Activated T-helper 9 cell treated with anti-CD3 and anti-CD28 coated beads, Interleukin-2, amount 50 U/mL, for 16 hours (primary cell): ENCODE data around the gene MAOB.

Source experiments
- DNase-seq: peaks from one replicate; pipeline ENCODE4 v3.0.0-alpha.2; 2020; ENCODE audit warnings: low read depth

MAOB gene

DNA sequence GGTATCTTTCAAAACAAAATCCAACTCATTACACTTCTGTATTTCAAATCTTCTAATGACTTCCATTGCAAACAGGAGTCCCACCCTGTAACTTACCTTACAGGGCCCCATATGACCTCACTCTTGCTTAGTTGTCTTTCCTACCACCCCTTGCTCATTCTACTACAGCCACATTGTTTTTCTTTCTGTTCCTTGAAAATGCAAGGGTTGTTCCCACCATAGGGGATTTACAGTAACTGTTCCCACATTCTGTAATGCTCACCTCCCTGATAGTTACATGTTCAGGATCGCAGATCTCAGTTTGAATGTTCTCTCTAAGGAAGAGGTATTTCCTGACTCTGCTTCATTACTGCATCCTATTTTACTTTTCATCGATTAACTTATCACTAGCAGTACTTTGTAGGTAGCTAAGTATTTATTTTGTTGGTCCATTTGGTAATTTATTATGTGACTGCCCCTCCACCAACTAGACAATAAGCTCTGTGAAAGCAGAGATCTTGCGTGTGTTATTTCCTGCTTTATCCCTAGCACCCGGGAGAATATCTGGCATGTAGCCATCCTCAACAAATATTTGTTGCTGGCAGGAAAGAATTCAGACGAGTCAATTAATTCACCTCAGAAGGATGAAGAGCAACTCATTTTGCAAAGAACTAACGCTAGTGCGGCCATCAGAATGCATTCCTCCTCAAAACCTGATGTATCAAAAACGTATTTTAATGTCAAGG is 21.4 kb downstream of the MAOB start:
- no peak for DNase-seq

DNA sequence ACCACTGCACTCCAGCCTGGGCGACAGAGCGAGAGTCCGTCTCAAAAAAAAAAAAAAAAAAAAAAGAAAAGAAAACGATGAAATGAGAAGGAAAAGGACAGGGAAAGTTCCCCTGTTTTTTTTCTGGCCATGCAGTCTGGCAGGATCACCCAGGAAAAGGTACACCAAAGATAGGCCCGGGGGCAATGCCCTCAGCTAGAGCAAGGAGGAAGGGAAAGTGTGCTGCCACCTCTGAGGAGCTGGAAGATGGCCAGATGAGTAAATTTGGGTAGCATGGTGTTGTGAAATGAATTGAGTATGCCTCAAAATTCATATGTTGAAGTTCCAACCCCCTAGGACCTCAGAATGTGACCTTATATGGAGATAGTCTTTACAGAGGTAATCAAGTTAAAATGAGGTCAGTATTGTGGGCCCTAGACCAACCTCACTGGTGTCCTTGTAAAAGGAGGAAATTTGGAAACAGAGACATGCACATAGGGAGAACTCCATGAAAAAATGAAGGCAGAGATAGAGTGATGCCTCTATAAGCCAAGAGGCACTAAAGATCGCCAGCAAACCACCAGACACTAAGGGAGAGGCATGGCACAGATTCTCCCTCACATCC is 28.9 kb downstream of the MAOB start:
- DNase-seq, result no peak

DNA sequence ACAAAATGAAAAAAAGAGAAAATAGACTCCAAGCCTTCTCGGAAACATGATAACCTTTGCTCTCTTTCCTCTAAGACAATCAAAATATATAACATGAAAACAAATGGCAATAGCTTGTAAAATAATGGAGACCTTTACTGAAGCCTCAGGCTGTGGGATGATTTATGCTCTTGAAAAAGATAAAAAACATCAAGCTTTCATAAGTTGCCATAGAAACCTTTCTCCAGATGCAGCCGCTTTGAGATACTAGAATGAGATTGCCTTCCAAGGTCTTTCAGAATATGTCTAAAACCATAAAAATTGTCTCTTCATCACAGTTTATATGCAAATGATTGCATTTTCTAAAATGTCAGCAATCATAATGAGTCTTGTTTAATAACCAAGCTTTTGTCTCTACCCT is 31.6 kb downstream of the MAOB start:
- DNase-seq, result no peak

DNA sequence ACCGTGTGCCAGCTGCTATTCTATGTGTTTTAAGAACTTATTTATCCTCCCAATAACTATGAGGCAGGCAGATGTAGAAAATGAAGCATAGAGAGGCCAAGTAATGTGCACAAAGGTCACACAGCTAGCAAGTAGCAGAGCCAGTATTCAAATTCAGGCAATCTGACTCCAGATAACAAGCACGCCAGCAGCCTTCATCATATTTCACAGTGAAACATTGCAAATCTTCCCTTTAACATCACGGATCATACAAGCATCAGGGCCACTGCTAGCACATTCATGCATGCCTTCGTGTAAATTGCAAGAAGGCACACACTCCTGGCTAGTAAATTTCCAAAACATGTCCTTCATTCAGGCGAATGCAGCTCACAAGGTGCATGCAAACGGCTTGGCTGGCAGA is 33.1 kb downstream of the MAOB start:
- DNase-seq, result no peak

DNA sequence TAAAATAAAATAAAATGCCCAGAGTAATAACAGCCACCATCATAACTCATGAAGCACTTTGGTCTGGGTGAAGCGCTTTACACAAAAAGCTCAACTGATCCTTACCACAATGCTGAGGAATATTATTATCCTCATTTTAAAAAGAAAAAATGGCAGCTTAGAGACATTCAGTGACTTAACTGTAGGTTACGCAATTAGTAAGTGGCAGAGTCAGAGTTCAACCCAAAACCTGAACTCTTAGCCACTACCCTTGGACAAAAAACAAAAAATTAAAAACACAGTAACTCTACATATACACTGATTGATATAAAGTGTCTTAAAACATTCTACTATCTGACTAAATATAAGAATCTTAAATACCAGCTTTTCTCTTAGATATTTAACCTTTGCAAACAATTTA is 34.9 kb downstream of the MAOB start:
- no peak for DNase-seq

DNA sequence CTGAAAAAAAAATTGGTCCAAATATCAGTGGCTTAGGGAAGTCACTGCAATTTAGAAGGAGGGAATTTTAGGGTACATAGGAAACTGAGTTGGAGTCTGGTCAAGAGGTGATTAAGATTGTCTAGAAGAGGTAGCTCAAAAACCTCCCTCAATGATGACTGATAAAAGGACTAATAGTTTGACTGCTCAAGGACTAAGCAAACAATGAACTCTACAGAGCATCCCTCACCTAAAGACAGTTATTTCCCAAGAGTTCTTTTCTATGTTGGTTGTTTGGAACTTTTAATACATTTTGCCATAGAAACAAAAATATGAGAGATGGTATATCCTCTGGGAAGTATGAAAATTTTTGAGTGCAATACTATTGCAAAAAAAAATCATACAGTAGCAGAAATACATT is 35.7 kb downstream of the MAOB start:
- DNase-seq, result no peak

DNA sequence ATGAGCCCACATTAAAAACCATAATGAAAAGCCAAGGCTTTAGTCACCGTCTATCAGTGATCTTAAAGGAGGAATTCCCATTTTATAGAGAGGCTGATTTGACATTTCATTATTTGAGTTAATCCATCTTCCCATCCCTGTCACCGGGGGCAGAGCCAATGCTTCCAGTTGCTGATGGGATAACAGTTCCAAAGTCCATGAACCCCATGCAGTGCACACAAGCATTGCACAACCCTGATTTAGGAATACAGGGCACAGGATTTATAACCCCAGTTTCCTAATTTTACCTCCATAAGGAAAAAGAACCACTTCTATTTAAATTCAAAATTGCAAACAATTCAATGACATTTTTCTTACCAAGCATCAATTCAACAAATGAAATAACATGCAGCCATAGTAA is 36.5 kb downstream of the MAOB start:
- DNase-seq, result no peak

DNA sequence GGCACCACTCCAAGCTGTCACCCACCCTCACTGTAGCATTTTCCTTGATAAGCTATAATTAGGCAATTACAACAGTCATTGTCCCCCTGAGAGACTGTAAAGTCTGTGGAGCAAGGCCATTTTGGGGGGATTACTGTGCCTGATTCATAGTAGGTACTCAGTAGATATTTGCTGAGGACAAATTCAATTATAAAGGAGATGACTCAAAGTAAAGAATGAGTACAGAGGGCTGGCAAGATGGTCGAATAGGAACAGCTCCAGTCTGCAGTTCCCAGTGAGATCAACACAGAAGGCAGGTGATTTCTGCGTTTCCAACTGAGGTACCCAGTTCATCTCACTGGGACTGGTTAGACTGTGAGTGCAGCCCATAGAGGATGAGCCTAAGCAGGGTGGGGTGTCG is 42.0 kb downstream of the MAOB start:
- no peak for DNase-seq

DNA sequence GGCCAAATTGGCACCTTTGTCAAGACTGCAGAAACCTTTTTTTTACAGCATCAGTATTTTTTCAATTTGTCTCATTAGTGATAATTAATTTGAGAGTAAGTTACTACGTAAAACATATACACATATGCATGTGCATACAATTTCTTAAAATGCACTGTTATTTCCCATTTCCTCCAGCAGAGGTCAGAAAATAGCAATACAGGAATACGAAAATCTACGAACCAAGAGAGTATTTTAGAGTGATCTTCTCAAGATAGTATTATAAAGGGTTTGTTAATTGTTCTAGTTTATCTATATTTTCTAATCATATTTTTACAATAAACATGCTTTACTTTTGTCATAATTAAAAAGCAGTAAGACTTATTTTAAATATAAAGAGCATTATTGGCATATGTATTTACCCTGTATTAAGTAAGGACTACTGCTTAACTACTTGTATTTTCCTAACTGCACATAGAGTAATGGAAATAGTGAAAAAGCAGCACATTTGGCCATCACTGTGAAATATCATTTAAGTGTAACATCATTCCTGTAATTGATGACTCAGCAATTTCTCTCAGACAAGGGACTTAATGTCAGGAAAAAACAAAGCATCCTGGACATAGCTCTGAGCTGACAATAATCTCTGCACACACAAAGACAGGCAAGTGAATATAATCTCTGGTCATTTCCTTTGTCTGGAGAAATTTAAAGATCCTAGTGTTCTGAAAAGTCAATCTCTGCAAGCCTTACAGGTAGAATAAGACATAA is 45.6 kb downstream of the MAOB start:
- DNase-seq, result no peak

DNA sequence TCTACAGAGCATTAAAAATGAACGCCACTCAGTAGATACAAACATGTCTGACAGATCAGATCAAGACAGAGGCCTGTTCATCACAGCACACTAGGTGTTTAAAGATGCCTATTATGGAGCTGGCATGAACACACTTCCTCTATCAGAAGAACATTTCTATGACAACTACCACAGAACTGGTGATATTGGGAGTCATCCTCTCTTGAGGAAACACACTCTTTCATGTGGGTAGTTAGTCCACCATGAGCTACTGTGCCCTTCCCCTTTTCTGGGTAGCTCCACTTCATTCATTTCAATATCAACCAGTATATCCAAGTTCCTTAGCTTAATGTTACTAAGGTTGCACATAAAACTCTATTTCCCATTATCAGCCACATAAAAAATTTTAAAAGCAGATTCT is 46.7 kb downstream of the MAOB start:
- DNase-seq, result no peak

DNA sequence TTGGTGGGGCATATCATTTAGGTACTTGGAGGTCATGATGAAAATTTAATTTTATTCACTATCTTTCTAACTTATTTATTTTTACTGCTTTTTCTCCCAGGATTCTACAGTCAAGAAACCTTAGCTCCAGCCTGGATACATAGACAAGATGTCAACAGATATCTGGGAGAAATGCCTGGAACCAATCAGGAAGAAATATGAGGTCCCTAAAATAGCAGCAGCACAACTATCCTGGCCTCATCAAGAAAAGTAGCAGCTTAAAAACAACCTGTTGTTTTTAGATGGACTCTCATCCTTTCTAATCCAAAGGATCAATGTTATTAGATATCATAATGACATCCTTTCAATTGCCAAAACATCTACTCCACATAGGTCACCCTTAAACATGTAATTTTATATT is 54.5 kb downstream of the MAOB start:
- DNase-seq, result no peak

DNA sequence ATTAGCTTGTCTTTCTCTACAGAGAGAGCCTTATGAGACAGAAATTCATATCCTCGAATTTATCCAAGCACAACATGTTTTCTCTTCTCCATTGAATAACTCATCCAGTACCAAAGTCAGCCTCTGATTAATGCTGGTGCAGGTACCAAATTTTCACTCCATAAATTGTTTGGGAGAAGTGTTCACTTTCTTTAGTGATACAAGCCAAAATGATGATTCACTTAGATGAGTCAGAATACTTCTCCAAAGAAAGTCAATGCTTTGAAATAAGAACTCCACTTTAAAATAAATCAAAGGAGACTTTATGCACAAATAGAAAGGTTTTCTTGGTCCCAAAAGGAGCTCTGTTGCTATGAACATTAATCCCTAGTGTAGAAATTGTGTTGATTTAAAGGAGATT is 60.2 kb downstream of the MAOB start:
- no peak for DNase-seq

DNA sequence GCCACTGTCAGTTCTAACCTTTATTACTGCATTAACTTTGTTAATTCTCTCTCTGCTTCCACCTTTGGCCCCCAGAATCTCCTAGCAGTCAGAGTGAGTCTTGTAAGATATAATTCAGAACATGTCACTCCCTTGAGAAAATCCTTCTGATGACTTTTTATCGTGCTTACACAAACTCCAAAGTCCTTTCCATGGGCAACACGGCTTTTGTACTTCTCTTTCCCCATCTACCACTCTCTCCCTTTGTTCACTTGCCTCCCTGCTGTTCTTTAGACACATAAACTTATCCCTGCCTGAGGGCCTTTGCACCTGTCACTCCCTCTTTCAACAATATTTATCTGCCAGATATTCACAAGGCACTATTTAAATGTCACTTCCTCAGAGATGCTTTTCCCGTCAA is 64.8 kb downstream of the MAOB start:
- no peak for DNase-seq

DNA sequence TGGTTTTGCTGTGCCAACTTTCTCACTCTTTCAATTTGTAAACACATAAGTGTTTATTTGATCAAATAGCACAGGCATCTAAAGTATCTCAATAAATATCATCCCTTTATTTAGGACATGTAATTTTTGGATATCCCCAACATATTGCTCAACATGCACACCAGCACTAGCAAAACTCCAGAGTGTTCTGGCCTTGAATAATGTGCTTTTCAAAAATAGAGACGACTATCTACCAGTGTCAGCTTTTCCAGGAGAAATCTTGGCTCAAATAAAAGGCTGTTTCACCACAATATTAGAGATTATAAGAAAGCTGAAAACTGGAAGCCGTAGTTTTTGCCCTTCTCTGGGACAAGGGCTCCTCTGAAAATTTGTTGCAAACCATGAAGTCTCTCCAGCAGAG is 67.0 kb downstream of the MAOB start:
- DNase-seq, result no peak

DNA sequence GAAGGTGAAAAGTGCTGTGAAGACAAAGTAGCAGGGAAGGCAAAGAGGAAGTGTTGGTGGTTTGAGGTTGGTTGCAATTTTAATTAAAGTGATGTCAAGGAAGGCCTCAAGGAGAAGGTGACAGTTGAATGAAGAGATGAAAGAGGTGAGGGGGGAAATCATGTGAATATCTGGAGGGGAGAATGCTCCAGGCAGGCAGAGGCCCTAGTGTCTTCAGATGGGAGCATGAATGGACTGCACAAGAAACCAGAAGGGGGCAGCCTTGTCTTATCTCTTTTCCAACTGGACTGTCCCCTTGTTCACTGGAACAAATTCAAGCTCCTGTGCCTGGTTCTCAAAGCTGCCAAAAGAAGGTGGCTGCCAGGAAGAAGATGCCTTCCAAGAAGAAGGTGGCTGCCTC is 68.4 kb downstream of the MAOB start:
- no peak for DNase-seq

DNA sequence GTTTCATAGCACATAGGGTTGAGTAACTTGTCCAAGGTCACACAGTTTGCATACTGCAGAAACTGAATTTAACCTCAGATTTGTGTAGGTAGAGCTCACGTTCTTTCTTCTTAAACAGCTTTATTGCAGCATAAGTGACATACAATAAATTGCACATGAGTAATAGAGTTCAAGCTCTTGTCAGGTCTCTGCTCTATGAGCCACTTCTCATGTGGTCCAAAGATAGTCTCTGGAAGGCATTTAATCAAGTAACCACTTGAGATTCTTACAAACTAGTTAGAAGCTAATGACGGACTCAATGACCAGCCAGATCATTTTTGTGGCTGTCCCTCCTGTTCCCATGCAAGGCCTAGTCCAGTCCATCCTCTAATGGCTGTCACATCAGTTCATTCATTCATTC is 68.9 kb downstream of the MAOB start:
- no peak for DNase-seq

DNA sequence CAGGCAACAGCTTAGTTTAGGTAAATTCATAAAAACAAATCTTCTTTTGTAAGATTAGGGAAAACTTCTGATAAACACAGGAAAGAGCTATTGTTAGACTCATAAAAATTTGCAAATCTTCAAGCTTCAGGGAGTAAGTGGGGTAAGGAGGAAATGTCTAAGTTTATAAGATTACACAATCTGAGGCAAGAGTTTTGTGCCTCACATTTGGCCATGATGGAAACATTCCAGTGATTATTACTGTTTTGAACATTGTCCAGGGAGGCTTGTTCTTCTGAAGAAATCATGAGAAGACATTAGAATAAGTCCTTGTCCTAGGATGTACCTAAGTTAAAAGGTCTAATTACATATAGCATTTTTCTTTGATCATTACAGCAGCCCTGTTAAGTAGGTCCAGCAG is 72.8 kb downstream of the MAOB start:
- no peak for DNase-seq

DNA sequence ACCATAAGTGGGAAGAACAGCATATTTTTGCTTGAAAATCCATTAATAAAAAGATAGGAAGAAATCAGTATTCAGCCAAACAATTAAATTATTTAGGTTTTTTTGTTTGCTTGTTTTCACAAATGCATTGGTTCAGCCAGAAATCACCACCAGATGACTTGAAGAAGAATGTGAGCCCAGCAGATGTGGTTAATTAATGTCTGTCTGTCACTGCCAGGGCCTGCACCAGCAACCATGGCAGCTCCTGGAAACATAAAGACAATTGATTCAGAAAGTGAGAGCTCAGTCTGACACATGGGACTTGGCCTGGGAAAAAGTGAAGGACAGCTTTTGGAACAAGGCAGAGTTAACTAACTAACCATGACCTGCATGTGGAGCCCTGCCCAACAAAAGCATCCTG is 74.0 kb downstream of the MAOB start:
- no peak for DNase-seq

DNA sequence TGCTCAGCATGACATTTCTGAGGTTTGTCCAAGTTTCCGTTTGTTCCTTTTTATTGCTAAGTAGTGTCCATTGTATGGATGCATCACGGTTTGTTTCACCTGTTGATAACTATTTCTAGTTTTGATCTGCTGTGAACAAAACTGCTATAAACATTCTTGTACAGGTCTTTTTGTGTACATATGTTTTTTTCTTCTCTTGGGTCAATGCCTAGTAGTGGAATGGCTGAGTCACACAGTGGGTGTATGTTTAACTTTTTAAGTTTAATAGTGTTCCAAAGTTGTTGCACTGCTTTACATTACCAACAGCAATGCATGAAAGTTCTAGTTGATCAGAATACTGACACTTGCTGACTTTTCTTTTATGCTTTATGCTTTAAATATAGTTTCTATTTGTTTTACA is 76.7 kb downstream of the MAOB start:
- DNase-seq, result no peak

DNA sequence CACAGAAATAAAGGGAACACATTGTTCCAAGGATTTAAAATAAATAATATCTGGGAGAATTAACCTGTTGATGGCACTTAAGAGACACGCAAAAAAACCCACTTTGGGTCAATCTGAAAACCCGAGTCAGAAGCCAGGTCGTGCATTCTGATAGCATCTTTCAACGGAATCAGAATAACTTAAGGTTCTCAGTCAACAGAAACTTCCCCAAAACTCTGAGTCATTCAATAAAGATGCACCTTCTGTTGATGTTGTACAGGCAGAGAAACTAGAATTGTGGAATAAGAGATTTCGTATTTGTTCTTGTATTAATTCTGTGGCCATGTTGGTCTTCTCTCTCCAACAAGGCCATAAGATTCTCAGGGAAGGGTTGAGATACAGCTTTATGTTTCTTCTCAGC is 78.2 kb downstream of the MAOB start:
- DNase-seq, result no peak

DNA sequence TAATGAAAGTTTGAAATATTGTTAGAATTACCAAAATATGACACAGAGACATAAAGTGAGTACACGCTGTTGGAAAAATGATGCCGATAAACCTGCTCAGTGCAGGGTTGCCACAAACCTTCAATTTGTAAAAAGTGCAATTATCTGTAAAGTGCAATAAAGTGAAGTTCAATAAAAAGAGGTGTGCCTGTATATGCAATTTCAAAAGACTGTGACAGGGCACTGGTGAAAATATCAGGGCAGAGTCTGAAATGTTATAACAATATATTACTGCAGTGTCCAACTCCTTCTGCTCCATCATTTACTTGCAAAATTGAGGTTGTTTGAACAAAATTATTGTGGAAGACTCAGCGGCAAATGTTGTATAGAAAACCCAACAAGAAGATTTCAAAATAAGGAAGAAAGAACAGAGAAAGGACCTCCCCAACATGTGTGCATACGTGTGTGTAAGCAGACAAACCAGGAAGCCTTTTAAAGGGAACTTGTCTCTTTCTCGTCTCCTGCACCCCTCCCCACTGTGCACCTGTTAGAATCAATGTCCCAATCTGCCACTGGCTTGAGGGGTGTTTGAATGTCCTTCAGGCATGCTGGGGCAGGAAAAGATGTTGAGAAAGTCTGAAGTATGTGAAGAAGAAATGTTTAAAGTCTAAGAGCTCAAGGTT is 96.2 kb downstream of the MAOB start:
- DNase-seq, result no peak

DNA sequence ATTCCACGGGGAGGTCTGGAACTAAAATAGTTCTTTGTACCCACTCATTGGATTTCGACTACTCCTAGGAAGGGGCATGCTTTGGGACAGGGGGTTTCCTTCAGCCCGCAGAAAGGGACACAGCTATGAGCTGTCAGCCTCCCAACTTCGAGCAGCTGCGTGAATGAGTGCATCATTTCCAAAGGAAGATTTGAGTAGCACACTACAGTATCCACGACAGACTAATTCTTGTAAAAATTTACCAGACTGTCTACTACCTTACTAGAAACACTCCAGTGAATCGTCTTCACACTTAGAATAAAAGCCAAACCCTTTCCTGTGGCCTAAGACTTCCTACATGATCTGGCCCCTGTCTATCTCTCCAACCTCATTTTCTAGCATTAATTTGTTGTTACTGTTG is 124.2 kb downstream of the MAOB start:
- no peak for DNase-seq

DNA sequence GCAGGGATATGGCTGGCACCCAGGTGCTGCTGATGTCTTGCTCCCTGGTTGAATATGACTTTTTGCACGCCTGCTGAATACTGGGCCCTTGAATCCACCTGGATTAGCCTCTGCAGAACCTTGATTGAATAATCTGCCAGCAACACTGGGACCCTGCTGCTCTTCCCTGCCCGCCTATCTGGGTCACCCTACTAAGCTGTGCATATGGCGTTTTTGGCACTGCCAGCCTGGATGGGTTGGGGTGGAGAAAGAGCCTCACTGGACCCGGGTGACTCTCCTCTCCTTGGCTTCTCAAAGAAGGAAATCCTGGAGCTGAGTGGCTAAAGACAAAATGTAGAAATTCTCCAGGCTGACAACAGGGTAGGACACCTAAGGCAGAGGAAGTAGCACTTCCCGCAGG is 126.2 kb downstream of the MAOB start:
- no peak for DNase-seq
